DND-41 (cell line): ENCODE data around the gene C1orf21.

Experiments
- ATAC-seq: fragments of 200-7000 bp; cut with Tn5 transposase; 3 replicates; pipeline ENCODE4 v1.9.1; 2021; ENCODE audit warnings: low read depth; ENCODE audit not compliant: insufficient read depth
- DNase-seq: peaks from one replicate; pipeline ENCODE4 v3.0.0-alpha.2; 2020
- H2AFZ ChIP-seq: 2 replicates; pipeline ENCODE4 v1.6.0; 2012; ENCODE audit warnings: low read depth, low read length
- H3K27ac ChIP-seq: 2 replicates; pipeline ENCODE4 v1.5.1; 2012; ENCODE audit warnings: low read length, inconsistent platforms
- H3K27me3 ChIP-seq: fragments of 200-600 bp; sonication (generic); 2 replicates; pipeline ENCODE4 v1.6.0; 2012; ENCODE audit warnings: low read length, mild to moderate bottlenecking, inconsistent platforms; ENCODE audit not compliant: insufficient read depth, poor library complexity
- H3K36me3 ChIP-seq: 2 replicates; pipeline ENCODE4 v1.5.1; 2012; ENCODE audit warnings: low read length, inconsistent platforms; ENCODE audit not compliant: insufficient read depth
- H3K4me1 ChIP-seq: 2 replicates; pipeline ENCODE4 v1.5.1; 2012; ENCODE audit warnings: mild to moderate bottlenecking, low read length; ENCODE audit not compliant: insufficient read depth
- H3K4me2 ChIP-seq: 2 replicates; pipeline ENCODE4 v1.6.0; 2012; ENCODE audit warnings: mild to moderate bottlenecking, moderate library complexity, low read length, inconsistent platforms; ENCODE audit not compliant: insufficient read depth
- H3K4me3 ChIP-seq, 2 experiments: fragments of 200-600 bp in 1 of 2; shearing (Covaris generic) in 1 of 2; 2 replicates each; pipeline ENCODE4 v1.5.1; 2012 to 2016; ENCODE audit warnings: inconsistent platforms in 2 of 2, low read length in 2 of 2, mild to moderate bottlenecking in 2 of 2, low read depth in 1 of 2, moderate library complexity in 1 of 2
- H3K79me2 ChIP-seq: 2 replicates; pipeline ENCODE4 v1.6.0; 2012; ENCODE audit warnings: low read length, inconsistent platforms; ENCODE audit not compliant: insufficient read depth
- H3K9ac ChIP-seq: 2 replicates; pipeline ENCODE4 v1.6.0; 2012; ENCODE audit warnings: low read depth, mild to moderate bottlenecking, inconsistent platforms, low read length, moderate library complexity
- H3K9me3 ChIP-seq: 2 replicates; pipeline ENCODE4 v1.5.1; 2012; ENCODE audit warnings: low read length, moderate library complexity, mild to moderate bottlenecking, inconsistent platforms; ENCODE audit not compliant: insufficient read depth, severe bottlenecking
- H4K20me1 ChIP-seq: 2 replicates; pipeline ENCODE4 v1.6.0; 2012; ENCODE audit warnings: low read length; ENCODE audit not compliant: insufficient read depth
- EZH2 ChIP-seq: IDR thresholded peaks from 3 replicates; pipeline ENCODE4 v1.6.1; 2012; ENCODE audit warnings: borderline replicate concordance, low read depth, mild to moderate bottlenecking, moderate library complexity, low read length, inconsistent platforms; ENCODE audit not compliant: severe bottlenecking
- TF ChIP-seq, protein P1 (sequence below): IDR thresholded peaks from 2 replicates; pipeline ENCODE4 v1.5.1; 2012; ENCODE audit warnings: borderline replicate concordance, low read length, moderate library complexity, mild to moderate bottlenecking; ENCODE audit not compliant: poor library complexity, severe bottlenecking; ENCODE audit errors: extremely low read depth

C1orf21 gene

GRCh38 chr1:184582411-184582810 lies 195.6 kb downstream of the C1orf21 start:
- H3K79me2 ChIP-seq: no peaks in the 10 kb centered on the region
- DNase-seq: no peak
- no peaks in the 10 kb centered on the region for H3K9me3 ChIP-seq
- H3K9ac ChIP-seq: no peak overlapping the region
- H3K27ac ChIP-seq: no peak overlapping the region
- TF ChIP-seq EZH2: no peak
- TF ChIP-seq, protein P1, sequence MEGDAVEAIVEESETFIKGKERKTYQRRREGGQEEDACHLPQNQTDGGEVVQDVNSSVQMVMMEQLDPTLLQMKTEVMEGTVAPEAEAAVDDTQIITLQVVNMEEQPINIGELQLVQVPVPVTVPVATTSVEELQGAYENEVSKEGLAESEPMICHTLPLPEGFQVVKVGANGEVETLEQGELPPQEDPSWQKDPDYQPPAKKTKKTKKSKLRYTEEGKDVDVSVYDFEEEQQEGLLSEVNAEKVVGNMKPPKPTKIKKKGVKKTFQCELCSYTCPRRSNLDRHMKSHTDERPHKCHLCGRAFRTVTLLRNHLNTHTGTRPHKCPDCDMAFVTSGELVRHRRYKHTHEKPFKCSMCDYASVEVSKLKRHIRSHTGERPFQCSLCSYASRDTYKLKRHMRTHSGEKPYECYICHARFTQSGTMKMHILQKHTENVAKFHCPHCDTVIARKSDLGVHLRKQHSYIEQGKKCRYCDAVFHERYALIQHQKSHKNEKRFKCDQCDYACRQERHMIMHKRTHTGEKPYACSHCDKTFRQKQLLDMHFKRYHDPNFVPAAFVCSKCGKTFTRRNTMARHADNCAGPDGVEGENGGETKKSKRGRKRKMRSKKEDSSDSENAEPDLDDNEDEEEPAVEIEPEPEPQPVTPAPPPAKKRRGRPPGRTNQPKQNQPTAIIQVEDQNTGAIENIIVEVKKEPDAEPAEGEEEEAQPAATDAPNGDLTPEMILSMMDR: no peak
- H3K36me3 ChIP-seq: no peaks in the 10 kb centered on the region
- H2AFZ ChIP-seq: no peak overlapping the region
- ATAC-seq: no peak
- no peaks in the 10 kb centered on the region for H3K4me1 ChIP-seq
- H3K4me2 ChIP-seq: no peak overlapping the region
- no peaks in the 10 kb centered on the region for H4K20me1 ChIP-seq
- no peaks in the 10 kb centered on the region for H3K27me3 ChIP-seq
- no peak overlapping the region for H3K4me3 ChIP-seq

GRCh38 chr1:184583849-184584248 lies 197.0 kb downstream of the C1orf21 start:
- no peak overlapping the region for H2AFZ ChIP-seq
- H3K27ac ChIP-seq: no peak overlapping the region
- no peaks in the 10 kb centered on the region for H3K27me3 ChIP-seq
- H3K36me3 ChIP-seq: no peaks in the 10 kb centered on the region
- H3K9ac ChIP-seq: no peak overlapping the region
- H3K4me2 ChIP-seq: no peak overlapping the region
- H4K20me1 ChIP-seq: no peaks in the 10 kb centered on the region
- ATAC-seq: no peak
- DNase-seq: no peak
- H3K4me1 ChIP-seq: no peaks in the 10 kb centered on the region
- TF ChIP-seq EZH2: no peak
- TF ChIP-seq, protein P1: no peak
- no peaks in the 10 kb centered on the region for H3K9me3 ChIP-seq
- no peak overlapping the region for H3K4me3 ChIP-seq
- no peaks in the 10 kb centered on the region for H3K79me2 ChIP-seq

DNA sequence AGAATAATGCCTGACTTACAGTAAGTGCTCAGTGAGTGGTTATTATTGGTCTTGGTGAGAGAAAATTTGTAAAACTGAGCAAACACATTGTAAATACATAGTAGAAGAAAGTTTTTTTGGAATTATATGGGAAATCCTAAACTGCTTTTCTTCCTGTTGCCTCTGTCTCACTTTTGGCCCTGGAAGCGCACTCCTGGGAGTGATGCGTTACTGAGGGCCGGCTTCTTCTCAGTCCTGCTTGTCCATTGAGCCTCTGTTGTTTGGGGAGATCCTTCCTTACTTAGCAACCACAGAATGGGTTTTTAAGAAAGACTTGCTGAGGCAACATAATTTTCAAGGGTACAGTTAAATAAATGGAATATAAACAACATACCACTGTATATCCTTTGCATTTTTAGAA lies 201.9 kb downstream of the C1orf21 start:
- H3K4me2 ChIP-seq: no peak overlapping the region
- H3K4me3 ChIP-seq: no peak overlapping the region
- no peak for TF ChIP-seq EZH2
- TF ChIP-seq, protein P1: no peak
- H3K4me1 ChIP-seq: no peaks in the 10 kb centered on the region
- ATAC-seq (no peak), DNase-seq (no peak)
- no peaks in the 10 kb centered on the region for H3K9me3 ChIP-seq
- H3K27me3 ChIP-seq: no peaks in the 10 kb centered on the region
- H3K9ac ChIP-seq: no peak overlapping the region
- no peaks in the 10 kb centered on the region for H4K20me1 ChIP-seq
- H3K79me2 ChIP-seq: no peaks in the 10 kb centered on the region
- no peak overlapping the region for H3K27ac ChIP-seq
- no peak overlapping the region for H2AFZ ChIP-seq
- H3K36me3 ChIP-seq: no peaks in the 10 kb centered on the region

DNA sequence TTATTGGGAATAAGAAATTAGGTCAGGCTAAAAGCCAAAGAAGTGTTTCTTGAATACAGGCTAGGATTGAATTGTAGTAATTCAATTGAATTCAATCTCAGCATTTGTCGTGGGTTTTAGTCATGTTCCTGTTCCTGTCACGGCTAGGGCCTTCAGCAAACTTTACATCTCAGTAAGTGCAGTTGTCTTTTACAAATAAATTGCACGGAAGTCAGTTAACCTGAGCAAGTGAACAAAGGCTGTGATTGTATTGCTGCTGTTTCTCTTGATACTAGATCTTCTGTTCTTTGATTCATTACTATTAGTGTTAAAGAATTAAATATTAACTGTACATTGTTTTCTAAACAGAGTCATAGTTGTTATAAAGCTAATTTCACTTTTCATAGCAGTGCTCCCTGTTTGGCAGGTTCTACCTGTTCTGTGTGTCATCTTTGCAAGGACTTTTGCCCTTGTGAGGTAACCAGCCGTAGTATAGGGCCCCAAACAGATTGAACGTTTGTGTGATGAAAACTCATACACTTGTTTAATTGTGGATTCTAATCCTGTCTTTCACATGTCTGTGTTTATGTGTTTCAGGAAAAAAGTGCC lies 203.4 kb downstream of the C1orf21 start:
- Histone ChIP-seq H3K36me3 (no peaks in the 10 kb centered on the region), H3K27ac (no peak overlapping the region)
- ATAC-seq: no peak

More for the DNA sequence above, 203.4 kb downstream of the C1orf21 start:
- DNase-seq: no peak
- no peaks in the 10 kb centered on the region for H3K79me2 ChIP-seq
- no peak overlapping the region for H2AFZ ChIP-seq
- H3K4me2 ChIP-seq: no peak overlapping the region
- TF ChIP-seq, protein P1: no peak
- no peak for TF ChIP-seq EZH2
- no peaks in the 10 kb centered on the region for H4K20me1 ChIP-seq
- no peak overlapping the region for H3K9ac ChIP-seq
- H3K9me3 ChIP-seq: no peaks in the 10 kb centered on the region
- no peak overlapping the region for H3K4me3 ChIP-seq
- H3K4me1 ChIP-seq: no peaks in the 10 kb centered on the region
- H3K27me3 ChIP-seq: no peaks in the 10 kb centered on the region
